GM13976 (cell line): Measurements from ENCODE around the gene TMEM243.

Source experiments
- DNase-seq: peaks from one replicate; pipeline ENCODE4 v3.0.0; 2012; ENCODE audit warnings: low spot score
- CTCF ChIP-seq: IDR thresholded peaks from 2 replicates; pipeline ENCODE4 v1.5.1; 2012; ENCODE audit warnings: borderline replicate concordance, mild to moderate bottlenecking; ENCODE audit not compliant: insufficient read depth; ENCODE audit errors: extremely low read depth, missing control alignments, control extremely low read depth
- in situ Hi-C: fragments of 300-500 bp; cut with MboI; formaldehyde crosslinking; loops from one replicate; pipeline ENCODE4 v1.12.0; 2022; ENCODE audit warnings: low sequenced_read_pairs, mixed read lengths, inconsistent platforms; ENCODE audit not compliant: unreplicated experiment

The TMEM243 gene

DNA sequence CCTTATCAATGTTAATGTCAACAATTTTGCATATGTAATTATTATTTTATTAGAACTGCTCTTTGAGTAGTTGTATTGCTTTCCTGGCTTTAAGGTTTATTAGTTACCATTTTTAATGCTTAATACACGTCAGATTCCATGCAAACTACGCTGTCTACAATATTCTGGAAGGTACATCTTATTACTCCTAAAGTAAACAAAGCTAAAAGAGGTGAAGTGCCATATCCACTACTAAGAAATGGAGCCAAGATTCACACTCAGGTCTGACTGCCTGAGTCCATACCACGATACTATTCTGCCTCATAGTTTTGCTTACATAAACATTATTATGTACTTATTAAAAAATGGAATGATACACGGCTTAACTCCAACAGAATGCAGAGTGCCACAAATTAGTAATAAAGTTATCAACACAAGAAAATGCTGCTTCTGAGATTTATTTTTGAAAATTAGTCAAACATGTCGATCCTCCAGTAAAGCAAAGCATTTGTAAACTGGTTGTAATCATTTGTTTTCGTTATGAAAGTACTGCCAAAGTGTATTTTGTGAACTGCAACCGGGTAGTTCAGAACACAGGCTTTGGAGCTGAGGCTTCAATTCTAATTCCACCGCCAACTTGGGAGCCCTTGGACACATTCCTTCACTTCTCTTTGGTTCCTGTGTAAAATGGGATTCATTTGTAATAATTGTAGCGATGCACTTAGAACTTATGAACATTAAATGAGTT, 68.4 kb downstream of the TMEM243 start:
- no peak for DNase-seq
- no peak for TF ChIP-seq CTCF
- in situ Hi-C loops, result no loop called here

DNA sequence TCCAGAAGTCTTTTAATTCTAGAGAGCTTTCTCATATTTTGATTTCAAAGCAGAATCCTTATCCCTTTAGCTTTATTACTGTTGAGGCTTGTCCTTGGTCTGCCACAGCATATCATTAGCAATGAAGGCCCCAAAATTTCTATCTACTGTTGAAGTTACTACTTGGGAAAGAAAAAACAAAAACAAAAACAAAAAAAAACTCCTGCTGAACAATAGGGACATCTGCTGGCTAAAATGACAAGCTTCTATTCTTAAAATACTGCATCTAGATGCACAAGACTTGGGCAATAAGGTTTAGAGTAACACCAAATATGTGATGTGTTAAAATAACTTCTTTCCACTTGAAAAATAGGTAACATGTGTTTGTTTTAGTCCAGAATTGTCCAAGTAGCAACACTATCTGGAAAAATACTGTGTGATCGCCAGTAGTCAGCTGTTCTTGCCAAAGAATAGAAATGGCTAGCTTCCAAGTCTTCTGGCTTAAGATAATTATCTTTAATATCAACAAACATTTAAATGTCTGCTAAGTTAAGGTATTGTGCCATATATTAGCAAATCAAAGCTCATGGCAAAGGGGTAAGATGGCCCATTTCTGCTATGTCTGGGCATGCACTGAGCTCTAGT, 71.1 kb downstream of the TMEM243 start:
- DNase-seq, result peak; percentile 45
- no peak for TF ChIP-seq CTCF
- in situ Hi-C loops, result loop anchor here (10.0 kb wide), 1 partner anchor 74 kb away; no protein-coding TSS in a partner anchor

- DNase-seq, result no peak
- TF ChIP-seq CTCF, result no peak
- in situ Hi-C loops, result loop anchor here (10.0 kb wide), 1 partner anchor 73 kb away; no protein-coding TSS in a partner anchor
Measured at GRCh38 chr7:87147500-87147899, 72.0 kb downstream of the TMEM243 start.

GRCh38 chr7:87146740-87147386, 72.7 kb downstream of the TMEM243 start:
- no peak for DNase-seq
- no peak for TF ChIP-seq CTCF
- in situ Hi-C loops, result loop anchor here (10.0 kb wide), 1 partner anchor 72 kb away; no protein-coding TSS in a partner anchor
